Pancreas (tissue), 10 donors: ENCODE measurements around the gene PDE3B. TPM values are rescaled to one million over a fixed set of nuclear protein-coding genes. Genes with fewer than 3 reads are reported as not detected.

Experiments
- ATAC-seq, 4 donors: fragments of 200-7000 bp; cut with Tn5 transposase; one replicate each; pipeline versions ENCODE4 v1.8.0 to v1.9.1; 2020; ENCODE audit warnings: mild to moderate bottlenecking in 4 of 4, moderate library complexity in 4 of 4
- DNase-seq, 6 donors: peaks; one replicate each; pipeline ENCODE4 v3.0.0-alpha.2; 2020
- FAIRE-seq: peaks from 2 replicates; lab custom pipeline; 2012; peaks lifted over from hg19 to GRCh38; lab: Jason Lieb, UNC
- H3K27ac ChIP-seq, 4 donors: fragments of 200-600 bp; sonication (generic); 1 replicate in 3 of 4; 2 replicates in 1 of 4; pipeline versions ENCODE4 v1.5.0 to v1.8.0; 2020
- H3K27me3 ChIP-seq, 4 donors: fragments of 200-600 bp; one replicate each; pipeline ENCODE4 v1.8.0; 2021
- H3K36me3 ChIP-seq, 3 donors: fragments of 200-600 bp; sonication (generic) in 1 of 3; one replicate each; pipeline versions ENCODE4 v1.5.0 to v1.8.0; 2020 to 2021
- H3K4me1 ChIP-seq, 3 donors: fragments of 200-600 bp; one replicate each; pipeline ENCODE4 v1.8.0; 2021
- H3K4me3 ChIP-seq, 4 donors: fragments of 200-600 bp; sonication (generic) in 2 of 4; one replicate each; pipeline versions ENCODE4 v1.5.0 to v1.8.0; 2020 to 2021
- H3K9me3 ChIP-seq, 4 donors: fragments of 200-600 bp; one replicate each; pipeline ENCODE4 v1.8.0; 2021
- CTCF ChIP-seq, 4 donors: fragments of 200-600 bp; sonication (generic) in 3 of 4; IDR thresholded peaks; one replicate each; pipeline versions ENCODE4 v1.5.0 to v1.8.0; 2021; ENCODE audit warnings: antibody characterized with exemption in 4 of 4
- WGBS, 2 donors: extraction: QIAGEN DNeasy Blood & Tissue Kit; methylation state at CpG; one replicate each; pipeline ENCODE4 v1.1.7; 2013; 5-methylcytosine and 5-hydroxymethylcytosine counted together
- intact Hi-C, 3 donors: fragments of 100-400 bp; cut with DNase I; formaldehyde crosslinking; loops; one replicate each; pipeline versions ENCODE4 v1.11.1 to v1.14.2; 2022
- polyA plus RNA-seq, 2 donors: library from polyadenylated mRNA; stranded (reverse); fragments of 200-250 nt; gene quantifications; one replicate each; pipeline ENCODE4 v1.2.3, GENCODE V29; 2013
- total RNA-seq, 6 donors: library from RNA; stranded (reverse); fragmentation: NEBNext Ultra II Directional in 4 of 6; extraction: Animal tissue kit (Norgen Biotek cat#: 25700) in 4 of 6; gene quantifications; one replicate each; pipeline versions ENCODE4 v1.2.1 to v1.2.4, GENCODE V29; 2021 to 2023
- donor health status: healthy with polysubstance abuse.
- donor health status: DM: no; HTN: no; CAD: no; lungs with moderate emphysema.
- donor health status: DM: no; HTN: no; CAD: no.
- donor health status: control.
- donor health status: control.
- donor health status: Bipolar disorder and iron deficiency.
- donor health status: DM: yes; HTN: yes; CAD: no.
- donor health status: DM: no; HTN: no; CAD: no.
- donor health status: DM: no; HTN: no; CAD: no.
- donor health status: DM: yes; HTN: yes; CAD: no.

PDE3B gene
- total and polyA plus RNA-seq, 8 donors, result 5.1 to 14.1 (median 9.6) TPM

DNA sequence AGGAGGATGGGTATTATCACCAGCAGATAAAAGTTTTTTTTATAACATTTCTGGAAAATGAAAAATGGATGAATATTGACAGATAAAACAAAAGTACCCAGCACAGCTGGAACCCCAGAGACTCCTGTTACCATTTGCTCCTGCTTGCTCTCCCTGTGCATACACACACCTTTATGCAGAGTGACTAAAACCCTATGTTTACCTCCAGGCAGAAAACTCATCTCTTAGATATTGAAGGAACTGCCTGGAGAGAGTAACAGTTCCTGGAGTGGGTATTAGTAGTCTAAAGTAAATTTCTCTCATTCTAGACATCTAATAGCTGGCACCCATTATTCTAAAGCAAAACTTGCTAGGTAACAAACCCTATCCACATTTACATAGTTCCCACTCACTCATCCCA lies 210.5 kb downstream of the PDE3B start:
- intact Hi-C loops, result no loop called here
- H3K4me3 ChIP-seq, result no peak overlapping the region
- TF ChIP-seq CTCF (IDR thresholded peaks at IDR 0.05), result no peak
- DNase-seq (no peak), ATAC-seq (no peak), FAIRE-seq (no peak)
- H3K9me3 ChIP-seq, result no peaks in the 10 kb centered on the region
- no peaks in the 10 kb centered on the region for H3K27me3 ChIP-seq
- H3K27ac ChIP-seq, result no peak overlapping the region
- no peaks in the 10 kb centered on the region for H3K36me3 ChIP-seq
- no peaks in the 10 kb centered on the region for H3K4me1 ChIP-seq

- no peak overlapping the region for H3K27ac ChIP-seq
- H3K9me3 ChIP-seq, result no peaks in the 10 kb centered on the region
- 91 to 98% methylated on average over 1 of the region's 1 CpG for WGBS, 2 donors
- ATAC-seq, result no peak
- intact Hi-C loops, result no loop called here
- H3K4me3 ChIP-seq, result no peak overlapping the region
- no peaks in the 10 kb centered on the region for H3K4me1 ChIP-seq
- TF ChIP-seq CTCF (IDR thresholded peaks at IDR 0.05), result no peak
- no peaks in the 10 kb centered on the region for H3K27me3 ChIP-seq
- H3K36me3 ChIP-seq, result no peaks in the 10 kb centered on the region
- DNase-seq, result no peak
- FAIRE-seq, result no peak
These were observed 212.3 kb downstream of the PDE3B start for GRCh38 chr11:14855890-14856289.

DNA sequence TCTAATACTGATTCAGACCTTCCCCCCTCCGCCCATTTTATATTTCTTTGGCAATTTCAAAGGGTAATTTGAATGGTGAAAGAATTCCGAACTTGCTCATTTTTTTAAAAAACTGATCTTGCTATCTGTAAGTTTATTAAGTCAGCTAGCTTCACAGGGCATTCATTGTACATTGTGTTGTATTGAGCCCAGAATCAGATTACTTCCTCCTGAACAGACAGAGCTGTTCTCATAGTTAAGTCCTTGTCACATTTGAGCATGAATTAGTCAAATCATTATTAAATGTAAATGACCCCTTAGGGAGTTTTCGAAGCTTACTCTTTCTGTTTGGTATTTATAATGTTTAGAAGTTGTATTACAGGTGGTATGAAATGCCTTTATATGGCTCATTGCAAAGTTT lies 214.0 kb downstream of the PDE3B start:
- TF ChIP-seq CTCF (IDR thresholded peaks at IDR 0.05), result no peak
- no peak for DNase-seq
- no peaks in the 10 kb centered on the region for H3K36me3 ChIP-seq
- 70 to 71% methylated on average over 3 of the region's 3 CpGs for WGBS, 2 donors
- no peak for ATAC-seq
- no peaks in the 10 kb centered on the region for H3K9me3 ChIP-seq
- intact Hi-C loops, result no loop called here
- H3K27me3 ChIP-seq, result no peaks in the 10 kb centered on the region
- H3K4me1 ChIP-seq, result no peaks in the 10 kb centered on the region
- H3K27ac ChIP-seq, result no peak overlapping the region
- FAIRE-seq, result no peak
- no peak overlapping the region for H3K4me3 ChIP-seq

DNA sequence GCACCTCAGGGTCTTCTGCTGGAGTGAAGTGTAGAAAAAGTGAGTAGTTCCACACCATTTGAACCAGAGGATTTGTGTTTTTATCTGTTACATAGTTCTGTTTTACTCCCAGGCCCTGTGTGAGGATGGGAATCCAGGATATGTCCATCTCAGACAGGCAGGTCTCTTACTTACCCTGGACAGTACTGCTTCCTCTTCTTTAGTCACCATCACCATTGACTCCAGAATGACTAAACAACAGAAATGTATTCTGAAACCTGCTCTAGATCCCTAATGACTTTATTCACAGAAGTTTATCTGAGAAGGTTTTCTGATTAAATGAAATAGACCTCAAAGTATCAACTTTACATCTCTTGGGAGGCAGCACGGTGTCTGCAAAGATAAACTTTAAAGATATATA lies 214.8 kb downstream of the PDE3B start:
- FAIRE-seq (no peak), DNase-seq (no peak), ATAC-seq (no peak)
- no peaks in the 10 kb centered on the region for H3K36me3 ChIP-seq
- no peak overlapping the region for H3K27ac ChIP-seq
- TF ChIP-seq CTCF (IDR thresholded peaks at IDR 0.05), result no peak
- H3K27me3 ChIP-seq, result no peaks in the 10 kb centered on the region
- no peak overlapping the region for H3K4me3 ChIP-seq
- no peaks in the 10 kb centered on the region for H3K9me3 ChIP-seq
- intact Hi-C loops, result no loop called here
- H3K4me1 ChIP-seq, result no peaks in the 10 kb centered on the region
- 82 to 89% methylated on average over 1 of the region's 1 CpG for WGBS, 2 donors

DNA sequence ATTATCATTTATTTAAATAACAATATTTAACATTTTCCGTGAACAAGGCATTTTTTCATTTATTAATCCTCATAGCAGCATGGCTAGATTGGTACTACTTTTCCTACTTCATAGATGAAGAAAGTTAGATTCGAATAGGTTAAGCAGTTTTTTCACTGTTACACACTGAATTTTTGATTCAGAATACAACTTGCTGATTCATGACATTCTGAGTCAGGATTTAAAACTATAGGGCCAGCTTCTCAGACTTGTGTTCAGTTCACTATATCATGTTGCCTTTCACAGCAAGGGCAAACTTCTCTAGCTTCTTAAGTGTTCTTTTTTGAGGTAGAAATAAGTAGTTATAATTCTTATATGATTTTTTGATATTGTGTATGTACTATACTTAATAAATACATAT lies 216.9 kb downstream of the PDE3B start:
- no peak for TF ChIP-seq CTCF (IDR thresholded peaks at IDR 0.05)
- intact Hi-C loops, result no loop called here
- no peak overlapping the region for H3K4me3 ChIP-seq
- H3K27me3 ChIP-seq, result no peaks in the 10 kb centered on the region
- 84 to 92% methylated on average over 2 of the region's 2 CpGs for WGBS, 2 donors
- H3K36me3 ChIP-seq, result no peaks in the 10 kb centered on the region
- H3K9me3 ChIP-seq, result no peaks in the 10 kb centered on the region
- no peaks in the 10 kb centered on the region for H3K4me1 ChIP-seq
- FAIRE-seq (no peak), DNase-seq (no peak), ATAC-seq (no peak)
- H3K27ac ChIP-seq, result no peak overlapping the region
